NCI-H1417 (cell line): Measurements from ENCODE around the gene MARCHF10.
A peak's percentile ranks its signal among the peaks of the same experiment; 100 is the strongest.
"Not testable (repeated sequence)": the region's sequence is repeated elsewhere in the genome, so short reads cannot be mapped to it uniquely, and the experiment has no call there.

Experiments used
- DNase-seq, 3 experiments: peaks; one replicate each; lab custom pipeline; 2025; lab: John Stamatoyannopoulos, UW

The MARCHF10 gene

DNA sequence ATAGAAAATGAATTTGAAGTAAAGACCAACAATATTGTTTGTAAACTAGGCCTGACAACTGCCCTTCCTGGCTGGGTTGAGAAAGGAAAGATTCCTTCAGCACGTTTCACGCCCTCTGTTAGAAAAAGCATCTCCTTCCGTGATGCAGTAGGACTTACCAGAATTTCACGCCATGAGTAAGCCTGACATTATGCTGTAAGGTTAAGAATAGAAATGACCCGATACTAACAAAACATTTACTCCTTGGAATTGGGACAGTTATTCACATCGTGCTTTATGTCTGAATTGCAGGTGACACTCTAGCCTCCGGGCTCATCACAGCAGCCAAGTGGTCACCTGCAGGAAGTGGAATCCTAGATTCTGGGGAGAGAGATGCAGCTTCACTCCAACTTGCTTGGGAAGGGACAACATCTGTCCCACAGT lies 17.5 kb downstream of the MARCHF10 start:
- DNase-seq, result peak in 2 of 3 experiments; percentile 5 to 58

DNA sequence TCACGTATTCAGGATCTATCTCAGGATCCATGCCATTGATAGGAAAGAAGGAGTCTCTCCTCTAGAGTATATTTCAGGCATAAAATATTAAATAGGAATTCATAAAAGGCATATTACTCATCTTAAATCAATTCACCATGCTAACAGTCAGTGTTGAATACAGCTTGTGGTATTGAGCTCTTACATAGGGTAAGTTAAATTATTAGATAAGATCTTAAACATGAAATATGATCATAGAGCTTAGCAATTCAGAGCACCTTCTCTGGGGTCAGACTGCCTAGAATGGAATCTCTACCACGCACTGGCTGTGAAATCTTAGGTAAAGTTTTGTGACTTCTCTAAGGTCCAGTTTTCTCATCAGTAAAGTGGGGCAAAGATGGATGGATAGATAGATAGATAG lies 20.7 kb downstream of the MARCHF10 start:
- no peak for DNase-seq

DNA sequence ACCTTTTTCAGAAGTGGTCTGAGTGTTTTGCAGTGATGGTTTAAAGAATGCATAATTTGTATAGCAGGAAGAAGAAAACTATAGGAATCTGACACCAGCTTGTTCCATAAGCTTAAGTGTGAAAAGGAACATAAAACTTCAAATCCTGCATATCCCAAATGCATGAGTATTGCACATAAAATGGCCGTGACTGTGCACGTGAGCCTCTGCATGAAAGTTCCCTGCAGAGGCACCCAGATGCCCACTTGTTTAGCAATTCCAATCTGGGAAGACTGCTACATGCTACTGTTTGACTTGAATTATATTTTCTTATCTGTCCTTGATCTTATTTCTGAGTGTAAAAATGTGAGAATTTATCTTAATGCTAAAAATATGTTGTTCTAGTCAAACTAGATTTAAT lies 21.5 kb downstream of the MARCHF10 start:
- no peak for DNase-seq

DNA sequence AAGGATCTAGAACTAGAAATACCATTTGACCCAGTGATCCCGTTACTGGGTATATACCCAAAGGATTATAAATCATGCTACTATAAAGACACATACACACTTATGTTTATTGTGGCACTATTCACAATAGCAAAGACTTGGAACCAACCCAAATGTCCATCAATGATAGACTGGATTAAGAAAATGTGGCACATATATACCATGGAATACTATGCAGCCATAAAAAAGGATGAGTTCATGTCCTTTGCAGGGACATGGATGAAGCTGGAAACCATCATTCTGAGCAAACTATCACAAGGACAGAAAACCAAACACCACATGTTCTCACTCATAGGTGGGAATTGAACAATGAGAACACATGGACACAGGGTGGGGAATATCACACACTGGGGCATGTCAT lies 22.1 kb downstream of the MARCHF10 start:
- not testable (repeated sequence) for DNase-seq

DNA sequence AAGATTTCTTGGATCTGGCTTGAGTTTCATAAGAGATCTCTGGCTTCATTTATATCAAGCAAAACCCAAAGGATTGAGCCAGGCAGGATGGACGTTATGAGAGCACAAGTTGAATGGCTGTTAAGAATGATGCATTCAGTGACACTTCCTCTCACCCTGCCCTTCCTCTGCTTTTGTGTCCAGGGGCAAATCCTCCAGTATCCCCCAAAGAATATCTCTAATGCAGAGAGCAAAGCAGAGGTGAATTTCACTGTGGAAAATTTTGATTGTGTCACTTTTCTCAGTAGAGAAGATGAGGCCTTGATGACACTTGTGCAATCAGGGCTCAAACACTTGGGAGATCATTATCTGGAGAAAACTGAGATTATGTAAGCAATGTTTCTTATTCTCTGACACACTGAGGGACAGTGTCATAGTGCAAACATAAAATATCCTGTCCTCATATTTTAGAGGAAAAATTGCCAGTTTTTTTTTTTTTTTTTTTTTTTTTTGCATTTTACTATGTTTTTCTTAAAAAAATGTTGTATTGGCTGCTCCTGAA lies 25.3 kb downstream of the MARCHF10 start:
- DNase-seq, result no peak

DNA sequence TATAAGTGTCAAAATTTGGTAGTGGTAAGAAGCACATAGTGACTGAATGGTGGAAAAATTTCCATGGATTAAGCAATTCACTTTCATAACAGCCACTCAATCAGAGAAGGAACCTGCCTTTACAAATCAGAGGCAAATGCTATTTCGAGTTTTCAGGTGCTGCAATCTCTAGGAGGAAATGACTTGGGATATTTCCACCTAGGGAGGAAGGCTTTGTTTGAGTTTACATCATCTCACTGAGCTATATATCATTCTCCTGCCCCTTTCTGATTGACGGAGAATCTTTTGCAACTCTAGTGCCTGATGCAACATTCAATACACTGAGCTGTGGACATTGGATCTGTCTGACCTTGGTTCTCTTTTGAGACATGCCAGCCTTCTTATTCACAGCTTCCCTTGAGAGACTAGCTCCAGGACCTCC lies 26.3 kb downstream of the MARCHF10 start:
- DNase-seq, result no peak

DNA sequence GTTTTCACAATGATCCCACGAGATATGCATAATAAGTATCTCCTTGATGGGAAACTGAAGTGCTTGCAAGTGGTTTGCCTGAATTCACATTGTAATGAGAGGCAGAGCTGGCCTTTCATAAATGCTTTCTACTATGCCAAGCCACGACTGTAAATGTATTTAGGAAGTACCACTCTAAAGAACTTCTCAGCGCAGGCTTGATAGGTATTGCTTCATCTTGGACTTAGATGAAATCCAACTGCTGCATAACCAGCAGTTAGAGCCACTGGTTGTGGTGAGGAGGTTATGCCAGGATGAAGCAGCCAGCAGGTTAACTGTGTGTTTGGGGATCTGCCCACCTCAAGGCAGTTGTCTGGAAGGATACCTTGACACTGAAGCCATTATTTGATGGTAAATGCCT lies 26.8 kb downstream of the MARCHF10 start:
- DNase-seq, result peak in 1 of 3 experiments; percentile 94

DNA sequence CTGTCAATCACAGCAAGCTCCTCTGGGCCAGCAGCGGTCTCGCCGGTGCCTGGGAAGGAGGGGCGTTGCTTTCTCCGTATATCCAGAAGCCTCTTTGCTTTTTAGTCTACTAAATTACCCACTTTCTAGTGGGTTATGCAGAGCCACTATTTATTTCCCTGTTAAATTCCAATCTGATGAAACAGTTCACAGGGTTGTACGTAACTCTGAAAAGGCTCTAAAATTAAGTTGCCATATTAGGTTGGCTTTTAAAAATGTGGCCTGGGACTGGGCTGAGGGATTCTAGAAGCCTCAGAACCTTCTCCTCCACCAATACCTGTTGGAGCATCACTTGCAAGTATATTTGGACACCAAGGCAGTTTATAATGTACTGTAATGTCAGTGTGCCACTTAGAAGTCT lies 27.2 kb downstream of the MARCHF10 start:
- DNase-seq, result no peak

DNA sequence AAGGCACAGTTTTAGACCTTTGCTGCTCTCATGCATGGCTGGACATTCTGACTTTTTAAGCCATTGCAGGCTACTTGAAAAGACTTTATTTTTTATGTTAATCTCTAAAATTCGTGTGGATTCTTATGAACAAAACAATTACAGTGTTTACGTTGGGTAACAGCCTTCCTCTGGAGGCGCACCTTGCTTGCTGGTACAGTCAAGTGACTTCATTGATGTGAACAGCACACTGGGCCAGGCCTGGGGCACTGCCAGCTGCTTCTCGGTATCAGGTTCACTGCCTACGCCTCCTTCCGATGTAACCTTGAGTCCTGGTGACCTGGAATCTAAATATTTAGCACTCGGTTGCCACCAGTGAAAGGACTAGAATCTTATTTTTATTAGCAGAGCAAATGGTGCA lies 27.8 kb downstream of the MARCHF10 start:
- peak in 1 of 3 experiments; percentile 60 for DNase-seq

DNA sequence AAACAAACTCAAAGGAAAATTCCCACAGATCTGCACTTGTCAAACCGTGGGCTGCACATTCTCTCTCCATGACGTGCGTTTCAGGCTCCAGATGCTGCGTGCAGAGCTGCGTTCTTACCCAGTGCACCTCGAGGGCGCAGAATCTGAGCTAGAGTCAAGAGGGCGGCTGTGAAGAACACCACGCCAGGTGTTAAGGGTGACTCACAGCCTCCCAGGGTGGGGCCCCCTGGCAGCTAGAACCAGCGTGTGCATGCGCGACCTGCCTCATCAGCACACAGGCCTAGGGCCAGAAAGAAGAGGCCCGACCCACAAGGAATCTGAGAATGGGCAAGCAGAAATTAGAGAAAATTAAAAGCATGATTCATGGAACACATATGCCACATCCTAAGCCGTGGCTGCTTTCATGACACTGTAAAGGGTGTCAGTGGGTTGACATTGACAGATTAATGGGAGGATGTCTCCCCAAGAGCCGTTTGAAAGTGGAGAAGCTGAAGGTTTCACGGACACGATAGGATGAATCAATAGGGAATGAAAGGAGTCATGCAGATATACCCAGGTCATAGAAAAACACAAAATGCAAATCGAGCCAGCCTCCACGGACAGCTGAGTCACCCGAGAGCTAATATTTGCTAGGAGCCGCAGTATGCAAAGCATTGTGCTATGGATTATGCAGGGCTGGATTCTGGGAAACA lies 29.0 kb downstream of the MARCHF10 start:
- DNase-seq, result peak; percentile 86 to 93 (median 91)

DNA sequence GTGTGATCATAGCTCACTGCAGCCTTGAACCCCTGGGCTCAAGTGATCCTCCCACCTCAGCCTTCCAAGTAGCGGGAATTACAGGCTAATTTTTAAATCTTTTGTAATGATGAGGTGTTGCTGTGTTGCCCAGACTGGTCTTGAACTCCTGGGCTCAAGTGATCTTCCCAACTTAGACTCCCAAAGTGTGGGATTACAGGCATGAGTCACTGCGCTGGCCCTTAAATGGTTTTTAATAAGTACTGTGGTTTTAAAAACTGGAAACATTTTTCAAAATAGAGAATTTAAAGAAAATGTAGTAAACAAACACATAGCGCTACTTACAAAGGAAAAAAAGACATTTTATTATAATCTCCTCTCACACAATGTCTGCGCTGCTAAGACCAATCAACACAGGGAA lies 32.2 kb downstream of the MARCHF10 start:
- no peak for DNase-seq

DNA sequence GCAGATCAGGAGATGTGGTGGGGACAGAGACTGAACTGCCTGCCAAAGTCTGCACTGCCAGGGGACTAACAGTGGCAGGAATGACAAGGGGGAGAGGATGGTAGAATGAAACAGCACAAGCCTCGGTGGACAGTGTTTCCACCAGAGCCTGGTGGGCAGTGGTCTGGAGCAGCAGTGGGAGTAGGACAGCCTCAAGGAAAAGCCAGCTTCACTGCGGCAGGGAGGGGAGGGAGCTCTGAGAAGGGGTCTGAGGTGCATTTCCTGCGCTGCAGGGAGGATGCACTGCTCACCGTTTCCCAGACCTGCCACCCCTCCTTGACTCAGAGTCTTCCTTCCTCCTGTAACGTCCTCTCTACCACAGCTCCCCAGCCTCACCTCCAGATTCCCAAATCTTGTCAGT lies 33.8 kb downstream of the MARCHF10 start:
- DNase-seq, result no peak

DNA sequence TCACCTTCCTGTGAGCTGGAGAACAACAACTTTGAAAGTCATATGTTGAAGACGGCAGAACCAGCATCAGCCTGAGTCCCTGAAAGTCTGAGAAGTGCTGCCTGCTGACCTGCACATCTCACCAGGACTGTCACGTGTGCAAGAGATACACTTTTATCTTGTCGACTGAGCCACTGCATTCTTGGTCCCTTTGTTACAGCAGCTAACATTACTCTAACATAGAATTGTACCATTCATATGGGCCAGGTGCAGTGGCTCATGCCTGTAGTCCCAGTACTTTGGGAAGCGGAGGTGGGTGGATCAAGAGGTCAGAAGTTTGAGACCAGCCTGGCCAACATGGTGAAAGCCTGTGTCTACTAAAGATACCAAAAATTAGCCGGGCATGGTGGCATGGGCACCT lies 40.1 kb downstream of the MARCHF10 start:
- DNase-seq, result no peak

DNA sequence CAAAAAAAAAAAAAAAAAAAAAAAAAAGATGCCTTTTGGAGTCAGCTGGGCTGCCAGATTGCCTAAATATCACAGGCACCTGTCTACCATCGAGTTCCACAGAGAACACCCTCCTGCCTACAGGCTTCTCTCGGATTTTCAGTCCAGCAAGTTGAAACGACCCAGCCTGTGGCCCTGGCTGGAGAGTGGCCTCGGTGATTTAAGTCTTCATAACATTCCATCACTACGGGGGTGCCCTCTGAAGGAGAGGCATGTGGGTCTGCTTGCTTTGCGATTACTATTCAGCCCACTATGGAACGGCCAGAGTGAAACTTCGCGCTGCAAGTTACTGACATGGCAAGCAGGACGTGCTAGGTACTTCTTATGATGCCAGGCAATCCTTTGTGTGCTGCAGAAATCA lies 42.8 kb downstream of the MARCHF10 start:
- DNase-seq, result no peak

DNA sequence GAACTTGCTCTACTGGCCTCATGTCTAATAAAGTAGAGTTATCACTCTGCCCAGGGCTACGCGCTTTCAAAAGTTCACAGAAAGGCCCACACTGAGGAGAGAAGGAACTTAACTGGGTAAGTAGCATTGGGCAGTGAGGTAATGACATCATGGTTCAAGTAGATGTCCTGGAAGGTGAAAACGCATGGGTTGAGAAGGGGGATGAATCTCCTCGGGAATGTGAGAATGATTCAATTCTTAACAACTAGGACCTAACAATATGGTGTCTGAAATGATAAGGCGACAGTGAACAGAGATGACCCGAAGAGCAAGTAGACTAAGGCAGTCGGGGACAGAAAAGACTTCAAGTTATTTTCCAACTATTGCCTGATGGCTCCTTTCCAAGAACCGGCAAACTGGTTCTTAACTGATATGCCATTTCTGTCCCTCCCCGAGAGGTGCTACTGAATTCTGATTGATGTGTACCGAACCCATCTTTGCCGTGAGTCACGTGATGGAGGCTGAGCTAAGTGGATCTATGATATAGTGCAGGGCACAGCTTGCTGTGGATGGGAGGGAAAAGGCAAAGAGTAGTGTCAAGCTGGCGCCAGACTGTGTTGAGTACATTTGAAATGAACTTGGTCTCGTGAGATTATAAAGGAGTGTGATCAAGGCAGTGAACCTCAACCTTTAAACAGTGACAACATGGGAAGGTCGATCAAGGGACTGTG lies 44.1 kb downstream of the MARCHF10 start:
- DNase-seq, result peak in 1 of 3 experiments; percentile 83

DNA sequence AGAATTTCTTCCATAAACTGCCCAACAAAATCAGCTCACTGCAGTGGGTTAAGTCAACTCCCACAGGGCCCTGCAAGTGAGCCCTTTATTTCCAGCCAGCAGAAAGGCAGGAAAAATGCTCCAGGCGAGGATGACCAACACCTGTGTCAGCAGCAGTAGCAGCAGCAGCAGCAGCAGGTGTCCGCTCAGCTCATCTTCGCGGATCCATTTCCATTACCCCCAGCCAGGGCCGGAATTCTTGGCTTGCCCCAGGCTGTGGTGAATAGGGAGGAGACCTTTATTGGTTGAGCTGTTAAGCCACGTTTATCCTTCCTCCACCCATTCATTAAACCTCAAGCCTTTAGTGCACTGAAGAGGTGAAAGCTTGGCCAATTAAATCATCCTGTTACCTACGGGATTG lies 46.2 kb downstream of the MARCHF10 start:
- DNase-seq, result peak; percentile 36 to 92 (median 66)

DNA sequence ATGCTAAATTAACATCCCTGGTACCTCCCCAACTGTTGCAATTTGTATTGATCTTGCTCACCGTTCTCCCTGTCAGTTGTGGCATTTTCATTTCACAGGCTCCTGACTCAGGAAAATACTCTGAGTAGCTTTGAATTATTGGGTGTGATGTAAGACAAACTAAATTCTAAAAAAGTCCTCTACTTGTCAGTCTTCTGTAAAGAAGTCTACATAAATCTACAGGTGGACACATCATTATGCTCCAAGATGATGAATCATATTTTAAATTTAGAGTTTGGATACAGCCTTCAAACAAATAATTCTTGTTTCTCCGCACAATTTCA lies 47.2 kb downstream of the MARCHF10 start:
- no peak for DNase-seq

DNA sequence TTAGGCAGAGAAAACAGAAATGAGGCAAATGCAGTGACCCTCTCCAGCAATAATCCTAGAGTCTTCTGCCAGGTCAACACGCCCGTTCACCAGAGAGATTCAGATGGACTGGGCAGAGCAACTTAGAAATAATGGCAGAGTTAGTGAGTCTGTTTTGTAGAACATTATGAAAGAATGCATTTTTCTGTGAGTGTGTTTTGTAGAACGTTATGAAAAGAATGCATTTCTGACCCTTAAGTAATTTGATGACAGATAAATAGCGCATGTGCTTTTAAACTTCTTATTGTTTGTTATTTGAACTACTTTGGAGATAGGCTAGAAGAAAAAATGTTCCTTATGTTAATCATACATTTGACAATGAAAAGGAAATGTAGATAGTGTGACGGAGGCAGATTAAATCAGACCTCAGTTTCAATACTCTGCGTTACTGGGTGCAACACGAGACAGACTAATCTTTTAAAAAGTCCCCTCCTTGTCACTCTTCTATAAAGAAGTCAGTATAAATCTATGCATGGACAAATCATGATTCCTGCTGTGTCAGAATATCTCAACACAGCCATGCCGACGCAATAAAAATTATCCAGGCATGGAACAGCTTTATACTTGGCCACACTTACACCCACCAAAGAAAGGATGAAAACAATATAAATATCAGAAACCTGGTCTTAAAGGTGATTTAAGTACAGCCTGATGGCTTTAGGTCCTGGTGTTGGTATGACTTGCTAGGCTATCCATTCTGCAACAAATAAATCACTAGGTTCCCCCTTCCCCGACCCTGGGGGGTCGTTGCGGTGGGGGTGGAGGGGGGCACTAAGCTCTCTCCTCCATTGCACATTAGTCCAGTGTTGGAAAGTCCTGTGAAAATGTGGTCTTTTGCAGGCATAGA lies 47.8 kb downstream of the MARCHF10 start:
- DNase-seq, result no peak

DNA sequence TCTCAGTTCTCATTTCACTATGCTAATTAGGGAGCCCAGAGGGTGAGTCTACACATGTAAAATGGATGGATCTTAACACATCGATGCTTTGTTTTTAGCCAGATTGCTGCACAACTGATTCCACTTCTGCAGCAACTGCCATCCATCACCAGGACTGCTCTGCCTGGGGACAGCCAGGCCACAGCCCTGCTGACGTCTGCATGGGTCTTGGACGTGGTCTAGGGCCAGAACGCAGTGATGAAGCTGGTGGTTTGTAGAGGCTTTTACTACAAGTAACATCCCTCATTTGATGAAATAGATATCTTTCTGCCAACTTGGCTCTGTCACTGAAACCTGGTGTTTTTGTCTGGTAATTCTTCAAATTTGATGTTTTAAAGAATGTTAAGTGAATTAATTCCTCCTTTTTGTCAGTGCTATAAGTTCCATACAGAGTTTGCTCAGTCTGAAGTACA lies 50.6 kb downstream of the MARCHF10 start:
- DNase-seq, result no peak

DNA sequence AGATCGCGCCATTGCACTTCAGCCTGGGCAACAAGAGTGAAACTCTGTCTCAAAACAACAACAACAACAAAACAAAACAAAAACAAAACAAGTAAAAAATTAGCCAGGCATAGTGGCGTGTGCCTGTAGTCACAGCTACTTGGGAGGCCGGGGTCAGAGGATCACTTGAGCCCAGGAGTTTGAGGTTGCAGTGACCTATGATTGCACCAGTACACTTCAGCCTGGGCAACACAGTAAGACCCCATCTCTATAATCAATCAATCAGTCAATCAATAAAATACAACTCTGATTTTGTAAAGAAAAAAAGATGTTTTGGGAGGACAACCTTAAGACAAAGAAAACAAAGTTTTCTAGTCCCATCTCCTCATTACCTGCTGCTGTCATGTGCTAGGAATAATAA lies 51.9 kb downstream of the MARCHF10 start:
- no peak for DNase-seq

DNA sequence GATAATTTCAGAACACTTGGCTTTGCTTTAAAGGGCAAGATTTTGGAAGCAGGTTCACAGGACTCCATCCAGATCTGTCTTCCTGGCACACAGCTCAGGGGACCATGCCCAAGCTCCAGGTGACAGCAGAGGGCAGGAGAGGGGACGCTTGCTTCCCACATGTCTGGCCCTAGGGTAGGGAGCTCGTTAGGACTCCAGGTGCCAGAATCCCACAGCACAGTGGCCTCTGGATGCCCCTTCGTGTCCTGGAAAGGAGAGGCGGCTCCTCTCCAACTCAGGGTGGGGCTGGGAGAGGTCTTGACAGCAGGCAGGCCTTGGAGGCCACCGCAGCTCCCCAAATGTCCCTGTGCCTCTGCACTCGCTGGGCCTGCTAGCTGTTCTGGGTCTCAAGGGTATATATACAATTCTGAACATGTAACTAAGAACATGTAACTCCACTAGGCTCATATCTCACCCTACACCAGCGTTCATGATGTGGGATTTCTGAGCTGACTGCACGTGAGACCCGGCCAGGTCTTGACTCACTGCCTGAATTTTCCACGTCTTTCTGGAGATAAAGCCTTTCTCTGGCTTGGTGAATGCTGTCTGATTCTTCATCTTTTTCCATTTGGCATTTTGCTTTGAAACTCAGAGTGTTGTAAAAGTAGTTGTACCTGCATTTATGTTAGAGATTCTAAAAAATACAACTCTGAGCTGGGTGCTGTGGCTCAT lies 52.8 kb downstream of the MARCHF10 start:
- DNase-seq, result no peak

DNA sequence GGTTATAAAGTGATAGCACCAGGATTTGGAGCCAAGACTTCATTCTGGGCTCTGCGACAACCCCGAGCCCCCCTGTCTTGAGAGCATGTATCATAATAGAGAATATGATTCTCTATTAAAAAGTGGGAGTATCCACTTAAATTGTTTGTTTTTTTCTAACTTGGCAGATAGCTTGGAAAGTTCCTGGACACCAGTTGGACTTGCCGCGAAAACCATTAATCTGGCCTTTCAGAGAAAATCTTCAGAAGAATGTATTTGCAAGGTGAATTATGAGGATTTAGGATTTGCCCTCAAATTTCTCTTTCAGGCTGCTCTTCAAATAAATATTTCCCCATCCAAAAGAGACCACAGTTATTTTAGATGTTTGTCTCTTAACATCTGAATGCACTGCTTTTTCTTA lies 53.5 kb downstream of the MARCHF10 start:
- DNase-seq, result no peak
